Left forelimb (tissue), 1 donor: ENCODE results near the gene ARHGEF7.
"Not testable (repeated sequence)": the region's sequence is repeated elsewhere in the genome, so short reads cannot be mapped to it uniquely, and the experiment has no call there.

Experiments
- DNase-seq: peaks from one replicate; pipeline ENCODE4 v3.0.0-alpha.2; 2018; ENCODE audit warnings: low spot score

The ARHGEF7 gene

GRCh38 chr13:111115061-111115964 lies at the start of gene ARHGEF7:
ARHGEF7 (plus strand) TSS chr13:111115310; CDS start chr13:111115527, 217 bp downstream.
- DNase-seq = no peak

GRCh38 chr13:111065698-111066097 lies 49.4 kb upstream of the ARHGEF7 start:
- DNase-seq = no peak

- DNase-seq = no peak
Observed at GRCh38 chr13:111066544-111066943, 48.6 kb upstream of the ARHGEF7 start.

GRCh38 chr13:111068009-111068350 lies 47.1 kb upstream of the ARHGEF7 start:
- DNase-seq = no peak

GRCh38 chr13:111071120-111071519 lies 44.0 kb upstream of the ARHGEF7 start:
- DNase-seq = not testable (repeated sequence)

GRCh38 chr13:111071526-111071925 lies 43.6 kb upstream of the ARHGEF7 start:
- DNase-seq = not testable (repeated sequence)

- DNase-seq = no peak
Observed at GRCh38 chr13:111074826-111075225, 40.3 kb upstream of the ARHGEF7 start.

GRCh38 chr13:111076155-111077013 lies 38.7 kb upstream of the ARHGEF7 start:
- no peak for DNase-seq

- DNase-seq = no peak
Observed at GRCh38 chr13:111079375-111079774, 35.7 kb upstream of the ARHGEF7 start.

GRCh38 chr13:111080642-111081041 lies 34.5 kb upstream of the ARHGEF7 start:
- no peak for DNase-seq

- DNase-seq = no peak
Observed at GRCh38 chr13:111082240-111082639, 32.9 kb upstream of the ARHGEF7 start.

- DNase-seq = not testable (repeated sequence)
Observed at GRCh38 chr13:111082769-111083168, 32.3 kb upstream of the ARHGEF7 start.

GRCh38 chr13:111083693-111084092 lies 31.4 kb upstream of the ARHGEF7 start:
- not testable (repeated sequence) for DNase-seq

GRCh38 chr13:111090169-111090568 lies 24.9 kb upstream of the ARHGEF7 start:
- DNase-seq = no peak

- no peak for DNase-seq
Observed at GRCh38 chr13:111092685-111093084, 22.4 kb upstream of the ARHGEF7 start.

GRCh38 chr13:111093136-111093535 lies 22.0 kb upstream of the ARHGEF7 start:
- no peak for DNase-seq

GRCh38 chr13:111093634-111094033 lies 21.5 kb upstream of the ARHGEF7 start:
- no peak for DNase-seq

GRCh38 chr13:111095031-111095840 lies 19.9 kb upstream of the ARHGEF7 start:
- DNase-seq = no peak

GRCh38 chr13:111095911-111096501 lies 19.1 kb upstream of the ARHGEF7 start:
- no peak for DNase-seq

GRCh38 chr13:111099290-111099689 lies 15.8 kb upstream of the ARHGEF7 start:
- DNase-seq = no peak

- no peak for DNase-seq
Observed at GRCh38 chr13:111110054-111110453, 5.1 kb upstream of the ARHGEF7 start.
